ENCODE results near the gene FHL1.

GRCh38 chrX:136227074-136227473, 79.7 kb downstream of the FHL1 start:
- TF ChIP-seq POLR2AphosphoS5 (IDR thresholded peaks at IDR 0.05; ENCODE audit: borderline replicate concordance, low read depth, low read length) (no peak), EZH2 (IDR thresholded peaks at IDR 0.05) (no peak), FOXP2 (optimal IDR thresholded peaks at IDR 0.05; ENCODE audit: control extremely low read depth, extremely low read length, insufficient read depth) (no peak)
